GM19351 (cell line): Measurements from ENCODE around the gene WSB1.

Experiments
- ATAC-seq: cut with Tn5 transposase; IDR thresholded peaks from one replicate; pipeline ENCODE4 v1.9.1; 2021; ENCODE audit warnings: mild to moderate bottlenecking, moderate library complexity; ENCODE audit not compliant: unreplicated experiment

WSB1 gene

GRCh38 chr17:27333410-27333980, 39.6 kb downstream of the WSB1 start:
- no peak for ATAC-seq

- no peak for ATAC-seq
Observed at GRCh38 chr17:27336184-27336583, 42.3 kb downstream of the WSB1 start.

GRCh38 chr17:27338536-27338985, 44.6 kb downstream of the WSB1 start:
- peak; percentile 63 for ATAC-seq

GRCh38 chr17:27339198-27339835, 45.4 kb downstream of the WSB1 start:
- peak; percentile 49 for ATAC-seq

- ATAC-seq = no peak
Observed at GRCh38 chr17:27339836-27340550, 46.1 kb downstream of the WSB1 start.

- no peak for ATAC-seq
Observed at GRCh38 chr17:27340575-27340974, 46.7 kb downstream of the WSB1 start.

GRCh38 chr17:27341041-27341471, 47.1 kb downstream of the WSB1 start:
- no peak for ATAC-seq

- ATAC-seq = no peak
Observed at GRCh38 chr17:27342059-27342458, 48.1 kb downstream of the WSB1 start.

- no peak for ATAC-seq
Observed at GRCh38 chr17:27343294-27343693, 49.4 kb downstream of the WSB1 start.

GRCh38 chr17:27343977-27344607, 50.2 kb downstream of the WSB1 start:
- ATAC-seq = no peak

GRCh38 chr17:27345141-27345904, 51.4 kb downstream of the WSB1 start:
- ATAC-seq = no peak

GRCh38 chr17:27346228-27346899, 52.5 kb downstream of the WSB1 start:
- no peak for ATAC-seq

- ATAC-seq = no peak
Observed at GRCh38 chr17:27348196-27348595, 54.3 kb downstream of the WSB1 start.

- no peak for ATAC-seq
Observed at GRCh38 chr17:27349540-27350021, 55.7 kb downstream of the WSB1 start.

- no peak for ATAC-seq
Observed at GRCh38 chr17:27351759-27352158, 57.8 kb downstream of the WSB1 start.

- no peak for ATAC-seq
Observed at GRCh38 chr17:27352448-27353032, 58.6 kb downstream of the WSB1 start.

GRCh38 chr17:27353033-27353460, 59.1 kb downstream of the WSB1 start:
- ATAC-seq = no peak

GRCh38 chr17:27353461-27354050, 59.6 kb downstream of the WSB1 start:
- peak; percentile 77 for ATAC-seq

- peak; percentile 7 for ATAC-seq
Observed at GRCh38 chr17:27354051-27354490, 60.2 kb downstream of the WSB1 start.
